HG03097 (cell line): Measurements from ENCODE around the gene CALHM1.
"Not testable (repeated sequence)": the region's sequence is repeated elsewhere in the genome, so short reads cannot be mapped to it uniquely, and the experiment has no call there.

ENCODE experiments used
- ATAC-seq: cut with Tn5 transposase; IDR thresholded peaks from one replicate; pipeline ENCODE4 v1.9.1; 2021; ENCODE audit not compliant: unreplicated experiment, low FRiP score

CALHM1 gene

DNA sequence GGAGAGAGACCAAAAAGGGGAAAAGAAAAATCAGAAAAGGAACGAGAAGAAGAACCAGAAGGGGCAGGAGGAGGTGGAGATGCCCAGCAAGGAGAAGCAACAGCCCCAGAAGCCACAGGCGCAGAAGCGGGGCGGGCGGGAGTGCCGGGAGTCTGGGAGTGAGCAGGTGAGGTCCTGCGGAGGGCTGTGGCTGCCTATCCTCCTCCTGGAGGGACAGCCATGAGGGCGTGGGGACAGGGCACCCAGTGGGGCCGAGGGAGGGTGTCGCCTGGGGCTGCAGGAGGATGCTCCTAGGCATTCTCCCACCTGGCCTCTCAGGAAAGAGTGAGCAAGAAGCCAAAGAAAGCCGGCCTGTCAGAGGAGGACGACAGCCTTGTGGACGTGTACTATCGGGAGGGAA is 18.3 kb downstream of the CALHM1 start:
- no peak for ATAC-seq

- no peak for ATAC-seq
Measured at GRCh38 chr10:103439776-103440175, 18.9 kb downstream of the CALHM1 start.

DNA sequence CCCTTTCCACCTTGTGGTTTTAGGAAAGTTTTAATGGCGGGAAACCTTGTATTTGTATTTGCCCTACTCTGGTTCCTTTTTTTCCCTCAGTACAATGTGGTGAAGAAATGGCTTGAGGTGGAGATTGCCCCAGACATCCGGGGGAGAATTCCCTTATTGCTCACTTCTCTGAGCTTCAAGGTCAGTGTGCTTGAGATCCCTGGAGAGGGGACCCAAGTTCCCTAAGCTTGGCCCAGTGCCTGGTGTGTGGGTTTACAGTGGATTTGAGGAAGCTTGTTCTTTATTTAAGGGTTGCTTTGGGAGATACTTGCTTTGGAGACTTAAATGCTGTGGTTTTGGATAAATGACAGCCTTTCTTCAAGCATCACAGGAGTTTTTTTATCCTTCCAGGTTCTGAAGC is 24.8 kb downstream of the CALHM1 start:
- no peak for ATAC-seq

GRCh38 chr10:103431902-103432301 is 26.8 kb downstream of the CALHM1 start:
- no peak for ATAC-seq

GRCh38 chr10:103429647-103430046 is 29.1 kb downstream of the CALHM1 start:
- no peak for ATAC-seq

DNA sequence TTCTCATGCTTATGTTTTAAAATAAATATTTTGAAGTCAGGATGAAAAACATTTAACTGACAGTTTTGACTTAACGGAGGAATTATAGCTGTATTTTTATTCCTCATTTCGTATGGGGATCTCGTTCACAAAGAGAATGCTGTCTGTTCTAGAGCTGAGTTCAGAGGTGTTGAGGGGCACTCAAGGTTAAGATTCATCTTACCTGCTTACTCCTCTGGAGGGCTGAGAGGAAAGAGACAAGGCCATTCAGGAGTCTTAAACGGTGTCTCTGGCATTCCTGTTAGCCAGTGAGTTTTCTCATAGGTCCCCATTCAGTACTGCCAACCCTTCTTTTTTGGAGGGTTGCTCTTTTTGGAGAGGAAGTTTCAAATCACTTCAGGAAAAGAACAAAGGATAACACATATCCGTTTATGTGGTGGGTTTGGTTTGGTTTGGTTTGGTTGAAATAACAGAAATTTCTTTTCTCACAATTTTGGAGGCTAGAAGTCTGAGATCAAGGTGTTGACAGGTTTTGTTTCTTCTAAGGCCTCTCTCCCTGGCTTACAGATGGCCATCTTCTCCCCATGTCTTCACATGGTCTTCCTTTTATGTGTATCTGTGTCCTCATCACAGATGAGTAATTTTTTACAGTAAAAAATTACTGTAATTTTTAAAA is 29.6 kb downstream of the CALHM1 start:
- ATAC-seq = no peak

GRCh38 chr10:103427866-103428265 is 30.8 kb downstream of the CALHM1 start:
- ATAC-seq = no peak

DNA sequence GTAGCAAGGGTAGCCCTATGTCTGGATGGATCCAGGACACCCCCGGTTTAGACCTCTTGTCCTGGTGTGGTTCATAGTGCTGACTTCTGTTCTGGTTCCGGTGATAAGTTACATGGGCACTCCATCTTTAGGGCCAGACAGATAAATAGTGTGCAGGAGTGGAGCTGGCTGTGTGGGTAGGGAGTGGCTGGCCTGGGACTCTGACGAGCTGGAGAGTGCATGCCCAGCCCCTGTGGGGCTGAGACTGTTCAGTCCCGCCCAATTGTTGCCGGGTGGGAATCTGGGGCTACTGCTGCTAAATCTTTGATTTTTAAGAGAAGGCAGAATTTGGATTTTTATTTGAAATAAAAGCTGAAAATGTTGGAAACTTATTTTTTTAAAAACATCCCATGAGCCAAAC is 35.0 kb downstream of the CALHM1 start:
- ATAC-seq = no peak

DNA sequence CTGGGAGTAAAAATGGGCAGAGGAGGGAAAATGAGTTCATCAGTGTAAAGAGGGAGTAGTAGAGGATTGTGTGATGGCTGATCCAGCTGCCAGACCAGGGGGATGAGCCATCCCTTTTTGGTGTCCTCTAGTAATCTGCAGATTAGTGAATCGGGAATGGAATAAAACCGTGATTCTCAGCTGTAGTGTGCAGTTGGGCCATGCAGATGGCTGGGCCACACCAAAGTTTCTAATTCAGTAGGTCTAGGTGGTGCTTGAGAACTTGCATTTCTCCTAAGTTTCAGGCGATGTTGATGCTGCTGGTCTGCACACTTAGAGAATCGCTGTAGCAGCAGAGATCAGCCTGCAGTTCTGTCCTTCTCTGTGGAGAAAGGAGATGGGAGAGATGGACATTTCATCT is 39.6 kb downstream of the CALHM1 start:
- ATAC-seq = no peak

DNA sequence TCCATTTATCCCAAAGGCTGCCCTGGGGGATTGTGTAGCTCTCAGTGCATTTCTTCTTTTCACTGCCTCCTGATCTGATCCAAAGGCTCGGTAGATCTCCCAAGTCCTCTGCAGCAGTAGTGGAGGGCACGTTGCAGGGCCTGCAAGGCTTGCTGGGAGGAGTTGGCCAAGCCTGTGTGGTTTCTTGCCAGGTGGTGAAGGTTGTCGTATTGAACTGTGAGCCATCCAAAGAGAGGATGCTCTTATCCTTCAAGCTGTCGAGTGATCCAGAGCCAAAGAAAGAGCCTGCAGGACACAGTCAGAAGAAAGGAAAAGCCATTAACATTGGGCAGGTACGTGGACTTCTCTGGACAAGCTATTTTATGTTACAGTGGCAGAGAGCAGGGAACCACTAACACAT is 41.1 kb downstream of the CALHM1 start:
- ATAC-seq = no peak

DNA sequence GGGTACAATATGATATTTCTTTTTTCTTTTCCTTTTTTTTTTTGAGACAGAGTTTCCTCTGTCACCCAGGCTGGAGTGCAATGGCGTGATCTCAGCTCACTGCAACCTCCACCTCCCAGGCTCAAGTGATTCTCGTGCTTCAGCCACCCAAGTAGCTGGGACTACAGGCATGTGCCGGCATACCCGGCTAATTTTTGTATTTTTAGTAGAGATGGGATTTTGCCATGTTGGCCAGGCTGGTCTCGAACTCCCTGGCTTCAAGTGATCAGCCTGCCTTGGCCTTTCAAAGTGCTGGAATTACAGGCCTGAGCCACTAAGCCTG is 41.6 kb downstream of the CALHM1 start:
- not testable (repeated sequence) for ATAC-seq

DNA sequence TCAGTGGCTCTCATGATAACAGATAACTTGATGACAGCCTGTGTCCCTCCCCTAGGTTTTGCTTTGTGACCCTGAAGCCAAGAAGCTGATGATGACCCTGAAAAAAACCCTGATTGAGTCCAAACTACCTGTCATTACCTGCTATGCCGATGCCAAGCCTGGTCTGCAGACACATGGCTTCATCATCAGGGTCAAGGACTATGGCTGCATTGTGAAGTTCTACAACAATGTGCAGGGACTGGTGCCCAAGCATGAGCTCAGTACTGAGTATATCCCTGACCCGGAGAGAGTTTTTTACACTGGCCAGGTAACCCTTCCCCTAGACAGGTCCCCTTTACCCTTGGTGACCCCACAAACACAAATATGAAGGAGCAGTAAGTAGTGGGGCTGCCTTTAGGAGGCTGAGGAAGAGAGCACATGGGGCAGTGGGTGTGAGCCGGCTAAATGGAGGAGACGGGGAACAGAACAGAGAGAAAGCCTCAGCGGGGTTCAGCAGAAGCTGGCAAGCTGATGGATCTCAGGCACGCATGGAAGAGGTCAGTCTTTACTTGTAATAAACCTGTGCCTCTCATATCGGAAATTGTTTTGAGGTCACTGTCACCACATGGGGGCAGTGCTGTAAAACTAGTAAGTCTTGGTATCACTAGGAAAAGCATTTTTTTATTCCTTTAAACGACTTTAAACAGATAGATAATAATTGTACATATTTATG is 42.1 kb downstream of the CALHM1 start:
- ATAC-seq = no peak

GRCh38 chr10:103415581-103415980 is 43.1 kb downstream of the CALHM1 start:
- ATAC-seq = no peak

DNA sequence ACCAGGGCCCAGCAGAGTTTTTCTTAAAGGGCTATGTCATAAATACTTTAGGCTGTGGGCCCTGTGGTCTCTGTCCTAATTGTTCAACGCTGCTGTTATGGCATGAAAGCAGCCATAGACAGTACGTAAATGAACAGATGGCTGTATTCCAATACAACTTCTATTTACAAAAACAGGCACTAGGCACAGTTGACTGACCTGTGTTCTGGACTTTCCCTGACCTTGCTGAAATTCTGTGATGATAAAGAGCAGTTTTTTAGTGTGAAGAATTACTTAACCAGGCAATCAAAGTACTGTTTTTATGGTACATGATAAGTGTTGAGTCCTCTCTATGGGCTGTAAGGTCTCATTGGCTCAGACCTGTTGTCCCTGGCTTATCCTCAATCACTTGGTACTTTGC is 45.1 kb downstream of the CALHM1 start:
- no peak for ATAC-seq
